Measurements from ENCODE around the gene DGKI.

DNA sequence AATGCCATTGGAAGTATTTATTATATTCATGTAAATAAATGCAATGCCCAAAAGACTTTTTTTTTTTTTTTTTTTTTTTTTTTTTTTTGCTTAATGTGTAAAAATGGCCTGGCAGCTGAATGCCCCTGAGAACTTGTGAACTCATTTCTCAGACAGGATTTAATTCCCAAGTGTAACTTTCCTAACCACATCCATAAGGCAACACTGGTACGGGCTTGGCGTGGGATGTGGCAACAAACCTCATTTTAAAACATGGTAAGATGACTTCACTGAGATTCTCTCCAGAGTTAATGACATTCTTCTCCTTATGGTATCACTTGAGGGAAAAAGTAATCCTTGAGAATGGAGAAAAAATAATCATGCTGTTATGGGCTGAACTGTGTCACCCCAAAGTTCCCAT lies 150.4 kb downstream of the DGKI start:
- TF ChIP-seq, protein P1, sequence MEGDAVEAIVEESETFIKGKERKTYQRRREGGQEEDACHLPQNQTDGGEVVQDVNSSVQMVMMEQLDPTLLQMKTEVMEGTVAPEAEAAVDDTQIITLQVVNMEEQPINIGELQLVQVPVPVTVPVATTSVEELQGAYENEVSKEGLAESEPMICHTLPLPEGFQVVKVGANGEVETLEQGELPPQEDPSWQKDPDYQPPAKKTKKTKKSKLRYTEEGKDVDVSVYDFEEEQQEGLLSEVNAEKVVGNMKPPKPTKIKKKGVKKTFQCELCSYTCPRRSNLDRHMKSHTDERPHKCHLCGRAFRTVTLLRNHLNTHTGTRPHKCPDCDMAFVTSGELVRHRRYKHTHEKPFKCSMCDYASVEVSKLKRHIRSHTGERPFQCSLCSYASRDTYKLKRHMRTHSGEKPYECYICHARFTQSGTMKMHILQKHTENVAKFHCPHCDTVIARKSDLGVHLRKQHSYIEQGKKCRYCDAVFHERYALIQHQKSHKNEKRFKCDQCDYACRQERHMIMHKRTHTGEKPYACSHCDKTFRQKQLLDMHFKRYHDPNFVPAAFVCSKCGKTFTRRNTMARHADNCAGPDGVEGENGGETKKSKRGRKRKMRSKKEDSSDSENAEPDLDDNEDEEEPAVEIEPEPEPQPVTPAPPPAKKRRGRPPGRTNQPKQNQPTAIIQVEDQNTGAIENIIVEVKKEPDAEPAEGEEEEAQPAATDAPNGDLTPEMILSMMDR (IDR thresholded peaks at IDR 0.05 in 8 of 11, conservative IDR thresholded peaks at IDR 0.05 in 3 of 11): no peak
- TF ChIP-seq POLR2A (IDR thresholded peaks at IDR 0.05): no peak

Data from spleen (tissue), 7 donors.